K562 (cell line): ENCODE results near the gene PQBP1. TPM values are rescaled to one million over a fixed set of nuclear protein-coding genes. Genes with fewer than 3 reads are reported as not detected.
A peak's percentile ranks its signal among the peaks of the same experiment; 100 is the strongest.

ENCODE experiments used
- ATAC-seq: fragments of 200-7000 bp; cut with Tn5 transposase; 3 replicates; pipeline ENCODE4 v1.9.1; 2020; ENCODE audit warnings: moderate library complexity
- BruUV-seq: library from RNA; stranded (reverse); fragments of 400-500 nt; replicated peaks from 2 replicates; lab custom pipeline; 2021; lab: Mats Ljungman, UMichigan
- CTCF ChIA-PET: fragments of 300-600 bp; formaldehyde crosslinking; extraction: SDS; loops from one replicate; lab custom pipeline; 2021; ENCODE audit warnings: low intra/inter-chr PET ratio; lab: Yijun Ruan, JAX
- POLR2A ChIA-PET: fragments of 300-600, 350-650 bp; sonication (Branson Sonifier 250); formaldehyde crosslinking; extraction: SDS; loops from one replicate; lab custom pipeline; 2021; ENCODE audit warnings: antibody characterized with exemption, inconsistent platforms; lab: Yijun Ruan, JAX
- DNase-seq, 4 experiments: peaks; one replicate each; pipeline versions ENCODE4 v3.0.0 to v3.0.0-alpha.2; 2011 to 2018; ENCODE audit warnings: low spot score in 3 of 4, mixed read lengths in 3 of 4; ENCODE audit errors: extremely low read depth in 1 of 4
- FAIRE-seq: peaks from 2 replicates; lab custom pipeline; 2011; peaks lifted over from hg19 to GRCh38; lab: Jason Lieb, UNC
- H2AFZ ChIP-seq: 2 replicates; pipeline ENCODE4 v1.6.0; 2011; ENCODE audit warnings: low read depth, low read length, control low read depth, inconsistent platforms
- H3K27ac ChIP-seq: fragments of 200-600 bp; 3 replicates; pipeline ENCODE4 v1.8.0; 2011; ENCODE audit warnings: low read depth, mild to moderate bottlenecking, control low read depth, inconsistent platforms, low read length, moderate library complexity, mixed read lengths; ENCODE audit errors: extremely low read depth
- H3K27me3 ChIP-seq, 2 experiments: fragments of 300-600 bp in 1 of 2; 2 replicates in 1 of 2; 3 replicates in 1 of 2; pipeline versions ENCODE4 v1.6.0 to v1.8.0; 2011; ENCODE audit warnings: inconsistent platforms in 2 of 2, low read length in 2 of 2, mild to moderate bottlenecking in 1 of 2, mixed read lengths in 1 of 2, moderate library complexity in 1 of 2; ENCODE audit not compliant: control insufficient read depth in 2 of 2, insufficient read depth in 2 of 2
- H3K36me3 ChIP-seq: fragments of 300-600 bp; 3 replicates; pipeline ENCODE4 v1.8.0; 2011; ENCODE audit warnings: mild to moderate bottlenecking, low read length, inconsistent platforms; ENCODE audit not compliant: control insufficient read depth, insufficient read depth
- H3K4me1 ChIP-seq, 2 experiments: fragments of 200-600 bp in 1 of 2; replicated peaks in 1 of 2; 2 replicates in 1 of 2; 3 replicates in 1 of 2; pipeline versions ENCODE4 v1.5.1 to v1.8.0; 2011; ENCODE audit warnings: inconsistent platforms in 2 of 2, low read length in 2 of 2, mild to moderate bottlenecking in 1 of 2, mixed read lengths in 1 of 2, moderate library complexity in 1 of 2; ENCODE audit not compliant: control insufficient read depth in 2 of 2, insufficient read depth in 2 of 2
- H3K4me2 ChIP-seq: 2 replicates; pipeline ENCODE4 v1.6.1; 2011; ENCODE audit warnings: low read length, control low read depth, inconsistent platforms, mixed read lengths; ENCODE audit not compliant: insufficient read depth
- H3K4me3 ChIP-seq: fragments of 200-600 bp; sonication (generic), shearing (Covaris generic); 2 replicates; pipeline ENCODE4 v1.5.1; 2016; ENCODE audit warnings: control low read depth, inconsistent platforms
- H3K79me2 ChIP-seq: fragments of 200-600 bp; 3 replicates; pipeline ENCODE4 v1.8.0; 2011; ENCODE audit warnings: low read length, inconsistent platforms; ENCODE audit not compliant: control insufficient read depth, insufficient read depth
- H3K9ac ChIP-seq, 2 experiments: 2 replicates each; pipeline versions ENCODE4 v1.6.0 to v1.6.1; 2011; ENCODE audit warnings: low read depth in 2 of 2, low read length in 2 of 2, control low read depth in 1 of 2, inconsistent platforms in 1 of 2, mild to moderate bottlenecking in 1 of 2, mixed read lengths in 1 of 2; ENCODE audit not compliant: insufficient read depth in 1 of 2
- H3K9me1 ChIP-seq: one replicate; pipeline ENCODE4 v1.6.0; 2011; ENCODE audit warnings: inconsistent platforms, mild to moderate bottlenecking, low read length, moderate library complexity; ENCODE audit not compliant: control insufficient read depth, insufficient read depth
- H3K9me3 ChIP-seq: replicated peaks from 2 replicates; pipeline ENCODE4 v1.5.1; 2011; ENCODE audit warnings: low read depth, low read length, inconsistent platforms; ENCODE audit not compliant: control insufficient read depth, insufficient read depth
- H4K20me1 ChIP-seq: replicated peaks from 2 replicates; pipeline ENCODE4 v1.6.1; 2011; ENCODE audit warnings: low read length, inconsistent platforms, mixed read lengths; ENCODE audit not compliant: control insufficient read depth, insufficient read depth
- FOS ChIP-seq: IDR thresholded peaks from 3 replicates; pipeline ENCODE4 v1.6.1; 2011; ENCODE audit not compliant: insufficient read length; ENCODE audit errors: extremely low read depth
- KAT7 ChIP-seq: sonication (generic); formaldehyde crosslinking; IDR thresholded peaks from 2 replicates; pipeline ENCODE4 v1.8.0; 2022; ENCODE audit warnings: missing genetic modification reagents, mild to moderate bottlenecking, borderline replicate concordance
- ZNF324 ChIP-seq: fragments of 250-450 bp; sonication (Bioruptor Pico); IDR thresholded peaks from 2 replicates; pipeline ENCODE4 v1.4.0; 2020; ENCODE audit warnings: mild to moderate bottlenecking
- WGBS: fragments of 100-300 bp; shearing (Covaris generic); methylation state at CpG from one replicate; pipeline ENCODE4 v1.1.6; 2016; ENCODE audit warnings: low coverage, mixed read lengths; ENCODE audit not compliant: insufficient coverage; ENCODE audit errors: missing lambda C conversion rate; 5-methylcytosine and 5-hydroxymethylcytosine counted together
- in situ Hi-C: fragments of 300-500 bp; cut with MboI; formaldehyde crosslinking; loops from 4 replicates; pipeline ENCODE4 v1.15.0; 2018; ENCODE audit warnings: inconsistent platforms, mixed read lengths
- intact Hi-C: fragments of 100-400 bp; cut with micrococcal nuclease; formaldehyde crosslinking; loops from 2 replicates; pipeline ENCODE4 v1.14.2; 2022
- polyA plus RNA-seq, 8 experiments: library from polyadenylated mRNA; depleted of rRNA in 4 of 8; stranded (reverse) in 5 of 8; unstranded in 3 of 8; fragments of >200 nt; fragmentation: Nextera tagmentation in 2 of 8; fragmentation: Illumina TruSeq in 1 of 8; extraction: Ambion mirVana in 2 of 8; extraction: Trizol in 1 of 8; gene quantifications; 2 replicates each; pipeline versions ENCODE4 v1.2.1 to v1.2.3, GENCODE V29; 2011 to 2014; ENCODE audit warnings: inconsistent platforms in 1 of 8, missing spikeins in 1 of 8
- total RNA-seq, 7 experiments: library from RNA; depleted of rRNA in 6 of 7; stranded (reverse); fragments of >200 nt in 6 of 7; fragmentation: Illumina TruSeq in 2 of 7; extraction: Trizol in 2 of 7; gene quantifications; 2 replicates each; pipeline versions ENCODE4 v1.2.1 to v1.2.3, GENCODE V29; 2011 to 2021; ENCODE audit warnings: low replicate concordance in 1 of 7
- TF ChIP-seq, protein P1 (sequence below): fragments of 450-650 bp; IDR thresholded peaks from 2 replicates; pipeline ENCODE4 v1.7.0; 2016; ENCODE audit warnings: borderline replicate concordance

Gene PQBP1
- total and polyA plus RNA-seq, 9 of the 15 experiments (the other 6 are each of a cell fraction or from before 2014, with no cell fraction given), result 41.3 to 262 (median 112) TPM

- TF ChIP-seq FOS, result peak; percentile 83
- TF ChIP-seq, protein P1, sequence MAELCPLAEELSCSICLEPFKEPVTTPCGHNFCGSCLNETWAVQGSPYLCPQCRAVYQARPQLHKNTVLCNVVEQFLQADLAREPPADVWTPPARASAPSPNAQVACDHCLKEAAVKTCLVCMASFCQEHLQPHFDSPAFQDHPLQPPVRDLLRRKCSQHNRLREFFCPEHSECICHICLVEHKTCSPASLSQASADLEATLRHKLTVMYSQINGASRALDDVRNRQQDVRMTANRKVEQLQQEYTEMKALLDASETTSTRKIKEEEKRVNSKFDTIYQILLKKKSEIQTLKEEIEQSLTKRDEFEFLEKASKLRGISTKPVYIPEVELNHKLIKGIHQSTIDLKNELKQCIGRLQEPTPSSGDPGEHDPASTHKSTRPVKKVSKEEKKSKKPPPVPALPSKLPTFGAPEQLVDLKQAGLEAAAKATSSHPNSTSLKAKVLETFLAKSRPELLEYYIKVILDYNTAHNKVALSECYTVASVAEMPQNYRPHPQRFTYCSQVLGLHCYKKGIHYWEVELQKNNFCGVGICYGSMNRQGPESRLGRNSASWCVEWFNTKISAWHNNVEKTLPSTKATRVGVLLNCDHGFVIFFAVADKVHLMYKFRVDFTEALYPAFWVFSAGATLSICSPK, result no peak
- TF ChIP-seq ZNF324 (CRISPR knock-in tag), result no peak
- TF ChIP-seq, all 486 proteins: peak for 98
Observed at GRCh38 chrX:48897625-48898306, at the start of gene PQBP1, which contains the start of gene TIMM17B (continued).

GRCh38 chrX:48848847-48849246, 48.9 kb upstream of the PQBP1 start:
- H3K27ac ChIP-seq, result no peak overlapping the region
- no TSS peak for BruUV-seq
- no peaks in the 10 kb centered on the region for H3K27me3 ChIP-seq
- TF ChIP-seq KAT7 (CRISPR knock-in tag), result no peak
- no peak overlapping the region for H3K4me2 ChIP-seq
- in situ Hi-C loops (no loop called here), intact Hi-C loops (no loop called here)
- no peaks in the 10 kb centered on the region for H3K36me3 ChIP-seq
- no peaks in the 10 kb centered on the region for H4K20me1 ChIP-seq
- POLR2A ChIA-PET, result no interaction called here
- CTCF ChIA-PET, result no interaction called here
- no peak overlapping the region for H2AFZ ChIP-seq
- no peaks in the 10 kb centered on the region for H3K9me1 ChIP-seq
- peaks cover 6% of the 10 kb centered on the region; the same call in 1 of the 2 replicates for H3K9me3 ChIP-seq
- no peak overlapping the region for H3K4me3 ChIP-seq
- ATAC-seq, result no peak
- no peak for FAIRE-seq
- H3K4me1 ChIP-seq, result peaks cover 0 to 4% of the 10 kb centered on the region in 2 experiments; a peak in 2 of 5 replicates
- 0% methylated on average over 1 of the region's 1 CpG for WGBS
- H3K79me2 ChIP-seq, result no peaks in the 10 kb centered on the region
- DNase-seq, result no peak
- H3K9ac ChIP-seq, result no peak overlapping the region
